Measurements from ENCODE around the gene SLC17A9. TPM values are rescaled to one million over a fixed set of nuclear protein-coding genes. Genes with fewer than 3 reads are reported as not detected.

The SLC17A9 gene
- total and polyA plus RNA-seq, 4 donors = 2.4 to 17.3 (median 9.6) TPM

GRCh38 chr20:62906209-62906608 lies 46.3 kb upstream of the SLC17A9 start:
- H3K36me3 ChIP-seq (ENCODE audit: control insufficient read depth in 4 of 4, insufficient read depth in 4 of 4, low read length in 4 of 4) = peaks cover 47 to 73% (median 53%) of the 10 kb centered on the region in 4 donors
- H3K9ac ChIP-seq (ENCODE audit: insufficient read depth in 1 of 2, low read length in 2 of 2) = no peak overlapping the region
- 94 to 95% methylated on average over 16 of the region's 16 CpGs for WGBS, 2 donors
- H3K4me3 ChIP-seq = no peak overlapping the region
- H3K27me3 ChIP-seq (ENCODE audit: control insufficient read depth in 3 of 3, insufficient read depth in 3 of 3, low read length in 2 of 3) = no peaks in the 10 kb centered on the region
- no peaks in the 10 kb centered on the region for H3K4me1 ChIP-seq (ENCODE audit: control insufficient read depth in 5 of 5, insufficient read depth in 5 of 5, low read length in 5 of 5)
- TF ChIP-seq CTCF (IDR thresholded peaks at IDR 0.05; ENCODE audit: control extremely low read depth, extremely low read depth) = no peak
- no peak for DNase-seq
- peaks cover 0 to 2% (median 0%) of the 10 kb centered on the region in 4 donors for H3K9me3 ChIP-seq (ENCODE audit: control insufficient read depth in 4 of 4, insufficient read depth in 3 of 4, low read length in 3 of 4)
- no peak for ATAC-seq (ENCODE audit: insufficient read depth, low FRiP score)
- H3K27ac ChIP-seq (ENCODE audit: low read depth in 1 of 2, low read length in 1 of 2) = no peak overlapping the region

DNA sequence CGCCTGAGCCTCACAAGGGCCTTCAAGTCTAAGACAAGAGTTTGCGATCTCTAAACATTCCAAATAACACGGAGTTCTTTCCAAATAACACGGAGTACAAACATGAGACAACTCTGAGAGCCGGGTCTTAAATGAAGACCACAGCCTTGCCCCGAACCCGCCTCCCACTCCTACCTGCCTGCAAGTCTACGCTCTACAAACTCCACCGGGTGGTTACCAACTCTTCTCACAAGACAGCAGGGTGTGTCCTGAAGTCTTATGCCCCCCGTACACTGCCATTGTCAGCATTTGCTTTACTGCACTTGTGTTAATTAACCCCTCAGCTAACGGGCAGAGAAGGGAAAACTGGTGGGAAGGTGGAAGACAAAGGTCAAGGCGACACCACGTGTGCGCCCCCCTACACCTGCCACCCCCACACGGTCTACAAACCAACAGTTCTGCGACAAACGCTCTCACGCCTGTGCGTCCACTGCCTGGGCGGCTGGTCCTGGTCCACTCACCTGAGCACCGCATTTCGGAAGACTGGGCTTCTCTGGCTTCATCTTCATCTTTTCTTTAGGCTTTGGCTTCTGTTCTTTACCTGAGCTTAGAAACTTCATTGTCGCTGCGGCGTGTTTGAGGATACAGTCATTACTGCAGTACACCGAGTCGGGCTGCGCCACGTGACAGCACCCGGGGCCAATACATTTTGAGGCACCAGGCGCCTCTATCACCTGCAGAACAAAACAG lies 45.7 kb upstream of the SLC17A9 start:
- H3K27ac ChIP-seq (ENCODE audit: low read depth in 1 of 2, low read length in 1 of 2) = no peak overlapping the region
- no peaks in the 10 kb centered on the region for H3K4me1 ChIP-seq (ENCODE audit: control insufficient read depth in 5 of 5, insufficient read depth in 5 of 5, low read length in 5 of 5)
- peaks cover 51 to 76% (median 56%) of the 10 kb centered on the region in 4 donors for H3K36me3 ChIP-seq (ENCODE audit: control insufficient read depth in 4 of 4, insufficient read depth in 4 of 4, low read length in 4 of 4)
- H3K9me3 ChIP-seq (ENCODE audit: control insufficient read depth in 4 of 4, insufficient read depth in 3 of 4, low read length in 3 of 4) = peaks cover 0 to 2% (median 0%) of the 10 kb centered on the region in 4 donors
- no peak overlapping the region for H3K9ac ChIP-seq (ENCODE audit: insufficient read depth in 1 of 2, low read length in 2 of 2)
- ATAC-seq (ENCODE audit: insufficient read depth, low FRiP score) (no peak), DNase-seq (no peak)
- 92 to 93% methylated on average over 31 of the region's 31 CpGs for WGBS, 2 donors
- H3K4me3 ChIP-seq = no peak overlapping the region
- TF ChIP-seq CTCF (IDR thresholded peaks at IDR 0.05; ENCODE audit: control extremely low read depth, extremely low read depth) = no peak
- H3K27me3 ChIP-seq (ENCODE audit: control insufficient read depth in 3 of 3, insufficient read depth in 3 of 3, low read length in 2 of 3) = no peaks in the 10 kb centered on the region

GRCh38 chr20:62907384-62908317 lies 44.9 kb upstream of the SLC17A9 start:
- no peak for DNase-seq
- no peak overlapping the region for H3K4me3 ChIP-seq
- 74 to 77% methylated on average over 16 of the region's 16 CpGs for WGBS, 2 donors
- no peaks in the 10 kb centered on the region for H3K27me3 ChIP-seq (ENCODE audit: control insufficient read depth in 3 of 3, insufficient read depth in 3 of 3, low read length in 2 of 3)
- peaks cover 0 to 2% (median 0%) of the 10 kb centered on the region in 4 donors for H3K9me3 ChIP-seq (ENCODE audit: control insufficient read depth in 4 of 4, insufficient read depth in 3 of 4, low read length in 3 of 4)
- H3K4me1 ChIP-seq (ENCODE audit: control insufficient read depth in 5 of 5, insufficient read depth in 5 of 5, low read length in 5 of 5) = no peaks in the 10 kb centered on the region
- no peak overlapping the region for H3K27ac ChIP-seq (ENCODE audit: low read depth in 1 of 2, low read length in 1 of 2)
- H3K9ac ChIP-seq (ENCODE audit: insufficient read depth in 1 of 2, low read length in 2 of 2) = no peak overlapping the region
- no peak for ATAC-seq (ENCODE audit: insufficient read depth, low FRiP score)
- TF ChIP-seq CTCF (IDR thresholded peaks at IDR 0.05; ENCODE audit: control extremely low read depth, extremely low read depth) = no peak
- peaks cover 51 to 76% (median 58%) of the 10 kb centered on the region in 4 donors for H3K36me3 ChIP-seq (ENCODE audit: control insufficient read depth in 4 of 4, insufficient read depth in 4 of 4, low read length in 4 of 4)
